ENCODE data around the gene CT47B1. TPM values are rescaled to one million over a fixed set of nuclear protein-coding genes. Genes with fewer than 3 reads are reported as not detected.

CT47B1 gene
- total RNA-seq, 4 donors from 2014 or later, result not detected

DNA sequence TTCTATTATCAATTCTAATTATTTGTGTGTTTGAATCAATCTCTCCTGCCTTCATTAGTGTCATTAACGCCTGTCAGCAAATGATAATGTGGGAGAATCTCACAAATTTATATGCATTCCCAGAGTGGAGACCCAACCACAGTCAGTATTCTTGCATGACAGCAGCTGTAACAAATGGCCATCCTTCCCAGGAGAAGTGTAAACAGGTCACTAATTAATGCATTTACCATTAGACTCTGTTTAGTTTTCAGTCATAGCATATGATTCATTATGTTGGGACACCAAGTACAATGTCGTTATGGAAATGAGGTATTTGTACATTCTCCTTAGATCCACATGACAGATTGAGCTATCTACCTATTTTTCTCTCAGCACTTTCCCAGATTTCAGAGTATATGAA, 50.5 kb downstream of the CT47B1 start:
- H3K9me3 ChIP-seq, result no peaks in the 10 kb centered on the region
- WGBS, result 46% methylated on average over 2 of the region's 2 CpGs
- no peaks in the 10 kb centered on the region for H3K27me3 ChIP-seq
- TF ChIP-seq POLR2A (IDR thresholded peaks at IDR 0.05) (no peak), POLR2AphosphoS5 (IDR thresholded peaks at IDR 0.05) (no peak), EP300 (IDR thresholded peaks at IDR 0.05) (no peak)
- TF ChIP-seq, protein P1, sequence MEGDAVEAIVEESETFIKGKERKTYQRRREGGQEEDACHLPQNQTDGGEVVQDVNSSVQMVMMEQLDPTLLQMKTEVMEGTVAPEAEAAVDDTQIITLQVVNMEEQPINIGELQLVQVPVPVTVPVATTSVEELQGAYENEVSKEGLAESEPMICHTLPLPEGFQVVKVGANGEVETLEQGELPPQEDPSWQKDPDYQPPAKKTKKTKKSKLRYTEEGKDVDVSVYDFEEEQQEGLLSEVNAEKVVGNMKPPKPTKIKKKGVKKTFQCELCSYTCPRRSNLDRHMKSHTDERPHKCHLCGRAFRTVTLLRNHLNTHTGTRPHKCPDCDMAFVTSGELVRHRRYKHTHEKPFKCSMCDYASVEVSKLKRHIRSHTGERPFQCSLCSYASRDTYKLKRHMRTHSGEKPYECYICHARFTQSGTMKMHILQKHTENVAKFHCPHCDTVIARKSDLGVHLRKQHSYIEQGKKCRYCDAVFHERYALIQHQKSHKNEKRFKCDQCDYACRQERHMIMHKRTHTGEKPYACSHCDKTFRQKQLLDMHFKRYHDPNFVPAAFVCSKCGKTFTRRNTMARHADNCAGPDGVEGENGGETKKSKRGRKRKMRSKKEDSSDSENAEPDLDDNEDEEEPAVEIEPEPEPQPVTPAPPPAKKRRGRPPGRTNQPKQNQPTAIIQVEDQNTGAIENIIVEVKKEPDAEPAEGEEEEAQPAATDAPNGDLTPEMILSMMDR (IDR thresholded peaks at IDR 0.05), result no peak
- no peaks in the 10 kb centered on the region for H3K4me1 ChIP-seq
- H3K4me3 ChIP-seq, result no peak overlapping the region
- H3K27ac ChIP-seq, result no peak overlapping the region
- no peak for DNase-seq (ENCODE audit: low spot score in 2 of 2)
- H3K36me3 ChIP-seq, result no peaks in the 10 kb centered on the region

DNA sequence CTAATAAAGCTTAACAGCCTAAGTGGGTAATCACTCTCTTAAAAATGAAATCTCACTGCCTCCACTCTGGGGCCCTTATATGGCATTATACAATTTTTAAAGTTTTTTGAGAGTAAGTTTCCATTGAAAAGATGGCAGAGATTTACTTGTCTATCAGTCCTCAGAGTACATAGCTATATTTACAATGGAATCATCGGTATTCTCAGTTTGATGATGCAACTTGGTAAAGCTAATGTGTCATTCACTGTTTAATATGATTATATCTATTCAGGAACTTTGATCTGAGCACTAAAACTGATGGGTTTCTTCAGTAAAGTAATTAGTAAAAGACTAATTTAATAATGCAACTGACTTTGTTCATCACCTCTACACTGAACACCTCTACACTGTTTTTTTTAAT, 51.6 kb downstream of the CT47B1 start:
- Histone ChIP-seq H3K27ac (no peak overlapping the region), H3K9me3 (no peaks in the 10 kb centered on the region), H3K36me3 (no peaks in the 10 kb centered on the region), H3K27me3 (no peaks in the 10 kb centered on the region), H3K4me3 (no peak overlapping the region), H3K4me1 (no peaks in the 10 kb centered on the region)
- 69% methylated on average over 1 of the region's 1 CpG for WGBS
- no peak for DNase-seq (ENCODE audit: low spot score in 2 of 2)
- no peak for TF ChIP-seq POLR2AphosphoS5 (IDR thresholded peaks at IDR 0.05)
- no peak for TF ChIP-seq POLR2A (IDR thresholded peaks at IDR 0.05)
- TF ChIP-seq EP300 (IDR thresholded peaks at IDR 0.05), result no peak
- TF ChIP-seq, protein P1 (IDR thresholded peaks at IDR 0.05), result no peak

DNA sequence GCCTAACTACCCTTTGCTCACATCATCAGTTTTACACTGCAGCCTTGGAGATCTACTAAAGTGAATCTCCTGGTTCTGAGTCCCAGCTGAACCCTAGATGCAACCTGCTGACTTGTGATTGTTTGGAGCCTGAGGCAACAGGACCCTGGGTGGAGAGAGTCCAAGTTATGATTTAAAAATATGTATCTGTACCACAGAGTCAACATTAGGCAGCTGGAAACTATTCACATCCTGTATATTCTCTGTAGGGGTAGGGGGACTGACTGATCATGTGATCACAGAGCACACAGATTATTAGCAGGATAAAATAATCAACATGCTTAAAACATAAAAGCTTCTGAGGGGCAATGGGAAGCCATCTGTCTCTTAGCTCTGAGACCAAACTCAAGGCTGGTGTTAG, 52.1 kb downstream of the CT47B1 start:
- no peaks in the 10 kb centered on the region for H3K9me3 ChIP-seq
- no peaks in the 10 kb centered on the region for H3K36me3 ChIP-seq
- H3K27me3 ChIP-seq, result no peaks in the 10 kb centered on the region
- DNase-seq (ENCODE audit: low spot score in 2 of 2), result no peak
- no peaks in the 10 kb centered on the region for H3K4me1 ChIP-seq
- TF ChIP-seq EP300 (IDR thresholded peaks at IDR 0.05), result no peak
- no peak for TF ChIP-seq POLR2AphosphoS5 (IDR thresholded peaks at IDR 0.05)
- TF ChIP-seq, protein P1 (IDR thresholded peaks at IDR 0.05), result no peak
- TF ChIP-seq POLR2A (IDR thresholded peaks at IDR 0.05), result no peak
- no peak overlapping the region for H3K27ac ChIP-seq
- H3K4me3 ChIP-seq, result no peak overlapping the region

Other genes starting within 250 kb of the CT47B1 start
- gene C1GALT1C1, start 245.8 kb downstream of the CT47B1 start, total RNA-seq, result 10 to 100 TPM in 3 of 4 donors, 1 to 10 TPM in 1; 9.1 to 12.7 (median 10.4) TPM
- not detected for gene CT47A11, start 61.3 kb upstream of the CT47B1 start, total RNA-seq
- gene CT47A10, start 66.2 kb upstream of the CT47B1 start, total RNA-seq, result not detected
- not detected for gene CT47A9, start 71.0 kb upstream of the CT47B1 start, total RNA-seq
- not detected for gene CT47A8, start 75.9 kb upstream of the CT47B1 start, total RNA-seq
- not detected for gene CT47A7, start 80.7 kb upstream of the CT47B1 start, total RNA-seq
- not detected for gene CT47A6, start 85.6 kb upstream of the CT47B1 start, total RNA-seq
- gene CT47A5, start 90.5 kb upstream of the CT47B1 start, total RNA-seq, result not detected
- gene CT47A4, start 95.3 kb upstream of the CT47B1 start, total RNA-seq, result not detected
- not detected for gene CT47A3, start 100.2 kb upstream of the CT47B1 start, total RNA-seq
- gene CT47A2, start 105.1 kb upstream of the CT47B1 start, total RNA-seq, result not detected
- gene CT47A1, start 109.9 kb upstream of the CT47B1 start, total RNA-seq, result not detected
- gene GLUD2, start 171.7 kb upstream of the CT47B1 start, total RNA-seq, result 1 to 10 TPM; 1.8 to 2.7 (median 2.1) TPM

All from suprapubic skin (tissue), 4 donors.